HG02610 (cell line): ENCODE results near the gene CSTPP1.
"Not testable (repeated sequence)": the region's sequence is repeated elsewhere in the genome, so short reads cannot be mapped to it uniquely, and the experiment has no call there.

Source experiments
- ATAC-seq: cut with Tn5 transposase; IDR thresholded peaks from one replicate; pipeline ENCODE4 v1.9.1; 2021; ENCODE audit warnings: mild to moderate bottlenecking, moderate library complexity; ENCODE audit not compliant: unreplicated experiment

Gene CSTPP1

DNA sequence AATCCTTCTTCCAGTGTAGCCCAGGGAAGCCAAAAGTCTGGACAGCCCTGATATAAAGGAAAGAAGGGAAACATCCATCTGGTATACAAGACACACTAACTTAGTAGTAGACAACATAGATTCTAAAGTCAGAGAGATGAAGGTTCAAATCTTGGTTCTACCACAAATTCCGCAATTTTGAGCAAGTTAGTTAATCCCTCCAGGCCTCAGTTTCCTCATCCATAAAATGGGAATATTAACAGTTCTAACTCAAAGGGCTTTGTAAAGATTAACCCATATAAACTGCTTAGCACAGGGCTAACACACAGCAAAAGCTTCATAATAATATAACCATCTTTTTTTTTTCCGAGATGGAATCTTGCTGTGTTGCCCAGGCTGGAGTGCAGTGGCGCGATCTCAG is 29.0 kb upstream of the CSTPP1 start:
- ATAC-seq: no peak

DNA sequence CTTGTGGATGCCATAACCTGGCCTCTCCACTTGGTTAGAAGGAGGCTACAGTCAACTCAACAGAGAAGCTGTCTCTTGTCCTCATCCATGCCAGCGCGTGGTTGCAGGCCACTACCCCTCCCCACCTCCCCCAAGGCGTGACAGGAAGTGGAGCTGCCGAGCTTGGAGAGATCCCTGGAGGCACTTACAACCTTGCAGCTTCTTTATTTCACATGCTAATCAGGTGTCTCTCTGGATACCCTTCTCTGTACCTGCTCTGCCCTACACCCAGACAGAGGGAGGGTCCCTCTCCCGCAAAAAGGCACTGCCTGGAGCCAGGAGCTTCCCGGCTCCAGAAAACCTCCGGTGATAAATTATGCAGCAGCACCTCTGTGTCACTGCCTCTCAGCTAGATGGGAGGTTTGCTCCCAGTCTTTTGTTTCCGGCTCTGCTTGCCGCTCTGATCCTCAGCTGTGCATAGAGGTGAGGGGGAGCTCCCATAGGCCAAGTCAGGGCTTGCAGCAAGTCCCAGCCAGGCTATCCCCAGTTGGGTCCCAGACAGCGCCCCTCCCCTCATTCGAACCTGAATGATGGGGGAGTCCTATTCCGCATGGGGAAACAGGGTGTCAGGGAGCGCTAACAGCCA is 23.9 kb upstream of the CSTPP1 start:
- no peak for ATAC-seq

DNA sequence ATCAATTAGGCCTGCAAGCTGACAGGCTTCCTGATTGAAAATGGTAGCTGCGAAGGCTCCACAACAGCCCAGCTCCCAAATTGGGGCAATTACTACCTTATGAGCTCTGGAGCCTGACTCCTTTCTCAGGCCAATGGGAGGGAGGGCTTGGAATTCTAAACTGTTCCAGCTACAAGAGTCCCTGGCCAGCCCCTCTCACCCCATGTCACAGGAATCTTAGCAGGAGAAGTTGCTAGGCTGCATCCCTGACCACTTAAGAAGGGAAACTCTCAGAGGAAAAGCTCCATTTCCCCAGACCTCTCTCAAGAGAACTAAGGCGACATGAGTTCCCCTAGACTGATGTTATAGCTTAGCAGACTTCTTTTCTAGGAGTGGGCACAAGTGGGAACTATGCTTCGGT is 23.1 kb upstream of the CSTPP1 start:
- no peak for ATAC-seq

DNA sequence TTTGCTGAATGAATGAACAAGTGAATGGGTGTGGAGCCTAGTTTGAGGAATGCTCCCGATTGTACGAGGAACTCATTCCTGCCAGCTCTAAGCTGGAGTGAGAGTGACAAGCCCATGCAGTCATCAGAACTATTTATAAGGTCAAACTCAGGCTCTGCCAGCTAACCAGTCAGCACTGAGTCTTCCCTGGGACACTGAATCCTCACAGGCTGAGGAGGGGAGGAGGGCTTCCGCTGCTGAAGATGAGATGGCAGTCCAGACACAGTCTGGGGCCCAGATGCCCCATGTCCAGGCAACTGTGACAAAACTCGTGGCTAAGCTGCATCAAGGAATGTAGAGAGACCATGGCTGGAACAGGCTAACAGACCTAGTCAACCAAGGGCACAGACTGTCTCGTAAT is 22.2 kb upstream of the CSTPP1 start:
- ATAC-seq: no peak

DNA sequence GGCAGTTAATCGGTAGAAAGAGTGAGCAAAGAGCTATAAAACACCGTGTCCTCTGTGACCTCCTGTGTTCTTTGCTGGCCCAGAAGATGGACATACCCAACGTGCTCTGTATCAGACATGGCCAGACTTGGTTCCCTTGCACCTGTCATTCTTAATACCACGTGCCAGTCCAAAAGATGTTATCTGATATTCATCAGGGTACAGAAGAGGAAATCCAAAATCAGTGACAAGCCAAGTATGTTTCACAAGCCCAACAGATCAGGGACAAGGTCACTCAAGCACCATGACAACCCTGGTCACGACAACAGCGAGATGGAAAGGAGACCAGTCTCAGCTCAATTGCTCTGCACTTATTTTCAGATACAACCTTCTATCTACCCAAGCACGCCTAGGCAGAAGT is 21.7 kb upstream of the CSTPP1 start:
- ATAC-seq: no peak

DNA sequence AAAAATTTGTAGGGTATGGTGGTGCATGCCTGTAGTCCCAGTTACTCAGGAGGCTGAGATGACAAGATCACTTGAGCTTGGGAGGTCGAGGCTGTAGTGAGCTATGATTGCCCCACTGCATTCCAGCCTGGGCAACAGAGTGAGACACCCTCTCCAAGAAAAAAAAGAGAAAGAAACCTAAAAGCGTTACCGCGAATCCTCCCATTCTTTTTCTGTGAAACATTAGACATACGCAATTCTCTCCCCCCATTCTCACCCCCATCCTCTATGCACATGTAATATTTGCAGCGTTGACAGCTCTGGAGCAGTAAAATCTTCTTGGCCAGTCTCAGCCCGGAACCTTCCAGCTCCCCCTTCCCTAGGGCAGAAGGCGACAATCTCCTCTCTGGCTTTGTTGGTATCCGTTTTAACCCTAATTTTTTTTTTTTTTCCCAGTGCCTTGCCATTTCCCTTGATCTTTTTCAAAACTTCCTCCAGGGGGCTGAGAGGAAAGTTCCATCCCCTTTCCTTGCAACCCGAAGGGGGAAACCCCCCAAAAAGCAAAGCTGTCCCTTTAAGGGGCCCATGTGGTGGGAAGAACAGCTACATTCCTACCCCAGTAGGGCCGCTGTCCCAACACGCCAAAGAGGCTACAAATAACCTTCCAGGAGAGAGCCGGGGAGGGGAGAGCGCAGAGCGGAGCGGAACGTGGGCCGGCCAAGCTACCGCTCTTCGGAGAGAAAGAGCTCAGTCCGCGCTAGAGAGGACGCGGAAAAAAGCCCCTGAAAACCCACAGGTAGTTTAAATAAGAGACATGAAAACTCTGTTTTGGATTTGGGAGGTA is 20.1 kb upstream of the CSTPP1 start:
- ATAC-seq: no peak

DNA sequence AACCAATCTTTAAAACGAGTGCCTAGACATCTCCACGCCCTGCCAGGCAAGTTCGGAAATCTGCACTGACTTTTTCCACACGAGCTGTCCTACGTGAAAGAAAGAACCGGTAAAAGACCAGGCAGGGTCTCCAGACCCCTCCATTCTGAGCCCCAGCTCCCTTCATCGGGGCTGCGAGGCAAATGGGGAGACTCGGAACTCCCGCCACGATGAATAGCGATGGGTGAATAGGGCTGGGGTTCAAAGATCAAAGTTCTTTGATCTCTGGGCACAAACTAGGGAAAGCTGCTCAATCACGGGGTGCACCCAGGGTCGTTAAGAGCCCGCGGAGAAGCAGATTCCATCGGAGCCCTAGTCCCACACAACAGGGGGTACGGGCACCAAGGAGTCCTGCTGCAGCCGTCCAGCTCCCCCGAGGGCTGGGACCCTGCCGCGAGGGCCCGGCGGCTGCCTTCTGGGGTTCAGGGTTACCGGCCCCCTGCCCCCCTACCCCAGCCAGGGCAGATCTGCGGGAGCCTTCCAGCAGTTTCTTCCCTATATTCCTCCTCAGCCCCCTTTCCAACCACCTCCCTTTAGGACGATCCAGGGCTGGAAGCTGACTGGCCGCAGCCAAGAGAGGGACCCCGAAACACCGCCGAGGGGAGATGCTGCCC is 19.3 kb upstream of the CSTPP1 start:
- ATAC-seq: no peak

DNA sequence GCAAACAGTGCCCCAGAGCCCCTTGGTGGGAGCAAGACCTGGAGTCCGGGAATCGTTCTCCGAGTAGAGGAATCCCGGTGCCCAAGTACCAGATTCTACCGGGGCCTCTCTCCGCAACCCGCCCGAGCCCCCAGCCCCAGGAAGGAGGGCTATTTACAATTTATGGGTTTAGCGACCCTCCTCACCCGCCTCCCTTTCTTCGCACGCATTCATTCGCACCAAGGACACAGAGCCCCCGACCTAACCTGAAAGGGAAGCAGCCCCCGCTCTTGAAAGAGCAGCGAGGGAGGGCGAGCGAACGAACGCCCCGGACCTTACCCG is 18.8 kb upstream of the CSTPP1 start:
- no peak for ATAC-seq

DNA sequence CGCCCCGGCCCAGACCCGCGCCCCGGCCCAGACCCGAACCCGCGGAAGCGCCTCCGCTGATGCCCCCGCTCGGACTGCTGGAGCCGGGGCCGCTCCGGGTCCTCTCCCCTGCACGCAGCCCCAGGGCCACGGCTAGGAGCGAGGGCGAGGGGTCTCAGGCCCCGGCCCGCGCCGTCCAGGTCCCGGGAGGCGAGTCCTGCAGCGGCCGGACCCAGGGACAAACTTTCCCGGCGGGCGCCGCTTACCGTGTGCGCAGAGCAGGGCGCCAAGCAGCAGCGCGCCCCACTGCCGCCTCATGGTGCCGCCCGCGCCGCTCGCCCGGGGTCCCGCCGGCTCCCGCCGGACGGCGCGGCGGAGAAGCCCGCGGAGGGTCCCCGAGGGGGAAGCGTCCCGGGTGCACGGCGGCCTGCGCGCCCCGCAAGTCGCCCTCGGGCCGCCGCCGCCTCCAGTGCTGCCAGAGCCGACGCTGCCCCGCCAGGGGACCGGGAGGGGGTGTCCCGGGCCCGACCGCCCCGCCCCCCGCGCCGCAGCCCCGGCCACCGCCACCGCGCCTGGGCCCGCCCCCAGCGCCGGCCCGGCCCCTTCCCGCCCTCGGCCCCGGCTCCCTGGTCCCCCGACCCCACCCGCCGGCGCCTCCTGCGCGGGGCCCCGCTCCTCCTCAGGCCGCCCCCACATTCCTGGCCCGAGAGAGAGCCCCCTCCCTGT is 18.3 kb upstream of the CSTPP1 start, which contains the start of gene LRP4:
Gene LRP4 (minus strand): TSS at position 468 of the 705 bp plus-strand sequence. CDS start 171 bp downstream, at position 297.
- no peak for ATAC-seq

DNA sequence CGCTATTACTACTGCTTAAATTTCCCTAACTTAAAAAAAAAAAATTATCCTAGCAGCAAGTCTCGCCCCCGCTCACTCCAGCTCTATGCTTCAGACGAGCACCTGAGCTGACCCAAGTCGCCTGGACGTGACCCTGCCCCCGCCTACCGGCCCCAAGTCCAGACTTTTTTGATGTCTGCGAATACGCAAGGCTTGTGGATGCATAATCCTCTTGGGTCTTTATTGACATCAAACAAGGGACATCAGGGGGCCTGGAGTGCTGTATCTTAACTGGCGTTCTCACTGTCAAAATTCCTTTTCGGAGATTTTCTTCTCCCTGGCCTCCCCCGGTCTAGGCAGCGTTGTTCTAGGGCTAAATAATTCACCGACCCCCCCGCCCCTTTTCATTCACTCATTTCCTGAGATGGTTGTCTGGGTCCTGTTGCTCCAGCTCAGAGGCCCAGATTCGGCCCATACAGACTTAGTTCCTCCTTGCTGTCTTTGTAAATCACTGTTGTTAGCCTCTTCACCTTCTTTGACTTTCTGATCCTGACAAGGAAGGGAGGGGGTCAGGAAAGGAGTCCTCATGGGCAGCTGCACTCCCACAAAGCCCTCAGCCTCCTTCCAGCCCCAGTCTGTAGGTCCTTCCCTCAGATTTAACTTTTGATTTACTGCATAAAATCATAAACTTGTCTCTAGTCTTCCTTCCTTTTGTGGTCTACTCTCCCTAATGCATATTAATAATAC is 17.6 kb upstream of the CSTPP1 start:
- ATAC-seq: no peak

DNA sequence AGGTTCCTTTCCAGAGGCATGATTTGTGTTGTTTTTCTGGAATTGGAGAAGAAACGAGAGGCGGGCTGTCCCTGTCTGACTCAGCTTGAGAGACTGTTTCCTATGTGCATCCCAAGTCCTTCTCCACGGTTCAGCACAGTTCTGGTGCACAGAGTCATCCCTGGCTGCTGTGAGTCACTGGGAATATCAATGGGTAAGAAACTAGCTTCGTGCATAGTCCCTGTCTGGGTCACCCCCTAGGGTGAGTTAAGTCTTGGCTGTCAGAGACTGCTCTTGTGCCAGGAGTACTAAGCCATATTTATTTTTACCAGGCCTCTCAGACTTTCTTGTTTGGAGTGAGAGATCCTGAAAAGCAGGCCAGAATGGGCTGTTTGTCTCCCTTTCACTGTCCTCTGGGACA is 15.8 kb upstream of the CSTPP1 start:
- ATAC-seq: no peak

DNA sequence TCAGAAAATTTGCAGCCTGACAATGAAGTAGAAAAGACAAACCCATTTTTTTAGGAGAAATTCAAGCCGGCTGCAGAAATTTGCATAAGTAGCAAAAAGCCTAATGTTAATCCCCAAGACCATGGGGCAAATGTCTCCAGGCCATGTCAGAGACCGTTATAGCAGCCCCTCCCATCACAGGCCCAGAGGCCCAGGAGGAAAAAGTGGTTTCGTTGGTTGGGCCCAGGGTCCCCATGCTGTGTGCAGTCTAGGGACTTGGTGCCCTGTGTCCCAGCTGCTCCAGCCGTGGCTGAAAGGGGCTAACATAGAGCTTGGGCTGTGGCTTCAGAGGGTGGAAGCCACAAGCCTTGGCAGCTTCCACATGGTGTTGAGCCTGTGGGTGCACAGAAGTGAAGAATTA is 8.6 kb upstream of the CSTPP1 start:
- not testable (repeated sequence) for ATAC-seq

DNA sequence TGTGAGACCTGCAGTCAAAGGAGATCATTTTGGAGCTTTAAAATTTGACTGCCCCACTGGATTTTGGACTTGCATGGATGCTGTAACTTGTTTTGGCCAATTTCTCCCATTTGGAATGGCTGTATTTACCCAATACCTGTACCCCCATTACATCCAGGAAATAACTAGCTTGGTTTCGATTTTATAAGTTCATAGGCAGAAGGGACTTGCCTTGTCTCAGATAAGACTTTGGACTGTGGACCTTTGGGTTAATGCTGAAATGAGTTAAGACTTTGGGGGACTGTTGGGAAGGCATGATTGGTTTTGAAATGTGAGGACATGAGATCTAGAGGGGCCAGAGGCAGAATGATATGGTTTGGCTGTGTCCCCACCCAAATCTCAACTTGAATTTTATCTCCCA is 7.9 kb upstream of the CSTPP1 start:
- ATAC-seq: not testable (repeated sequence)

DNA sequence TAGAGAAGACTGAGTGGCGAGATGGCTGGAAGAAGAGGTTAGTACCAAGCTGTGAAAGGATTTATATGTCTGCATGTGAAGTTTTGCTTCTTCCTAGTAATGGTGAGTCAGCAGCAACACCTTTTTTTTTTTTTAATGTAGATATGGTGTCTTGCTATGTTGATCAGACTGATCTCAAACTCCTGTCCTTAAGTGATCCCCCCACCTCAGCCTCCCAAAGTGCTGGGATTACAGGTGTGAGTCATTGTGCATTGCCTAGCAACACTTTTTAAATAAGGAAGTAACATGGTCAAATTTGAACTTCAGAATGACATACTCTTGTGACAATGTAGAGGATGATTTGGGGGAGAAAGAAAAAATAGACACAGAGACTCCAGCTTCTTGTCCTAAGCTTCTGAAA is 6.5 kb upstream of the CSTPP1 start:
- ATAC-seq: no peak

DNA sequence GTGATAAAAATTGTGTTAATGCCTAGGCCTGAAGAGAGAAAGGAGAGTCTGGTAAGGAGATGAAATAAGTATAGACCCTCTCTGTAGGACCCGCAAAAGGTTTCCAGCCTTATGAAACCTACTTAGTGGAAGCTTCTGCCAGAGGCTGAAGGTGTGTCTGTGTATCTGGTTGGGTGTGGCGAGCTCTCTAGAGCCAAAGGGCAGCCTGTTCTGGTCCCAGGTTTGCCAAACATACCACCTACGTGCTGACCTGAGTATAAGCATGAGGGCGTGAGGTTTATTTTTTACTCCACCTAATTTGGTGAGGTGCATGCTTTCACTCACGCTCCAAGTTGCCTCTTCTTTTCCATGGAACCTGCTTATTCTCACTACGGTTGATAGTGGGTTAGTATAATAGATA is 5.6 kb downstream of the CSTPP1 start:
- ATAC-seq: no peak

DNA sequence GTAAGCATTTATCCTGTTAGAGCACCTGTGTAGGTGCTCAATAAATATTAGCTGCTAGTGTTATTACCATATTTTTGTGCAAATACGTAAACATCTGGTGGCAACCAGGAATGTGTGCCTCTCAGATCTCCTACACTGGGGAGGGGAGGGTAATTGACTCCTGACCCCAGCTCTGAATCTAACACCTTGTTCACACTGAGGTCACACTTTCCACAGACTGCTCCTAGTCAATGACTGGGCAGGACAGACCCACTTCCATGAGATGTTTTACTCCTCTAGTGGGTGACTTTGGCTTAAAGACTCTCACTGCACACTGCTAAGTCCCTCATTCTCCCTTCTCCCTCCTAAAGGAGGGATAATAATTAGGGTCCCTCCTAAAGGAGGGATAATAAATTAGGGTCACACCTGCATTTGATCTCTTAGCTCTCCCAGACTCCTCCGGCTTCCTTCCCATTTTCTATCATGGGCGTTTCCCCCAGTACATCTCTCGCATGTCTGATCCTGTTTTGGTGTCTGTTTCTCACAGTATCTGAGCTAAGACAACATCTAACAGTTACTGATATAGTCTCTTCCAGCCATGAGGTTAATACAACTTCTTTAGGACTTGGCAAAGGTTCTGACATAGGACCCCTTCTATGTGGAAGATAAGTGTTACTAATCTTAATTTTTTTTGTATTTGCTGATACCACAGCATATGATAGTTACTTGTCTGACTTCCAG is 8.0 kb downstream of the CSTPP1 start:
- ATAC-seq: no peak

DNA sequence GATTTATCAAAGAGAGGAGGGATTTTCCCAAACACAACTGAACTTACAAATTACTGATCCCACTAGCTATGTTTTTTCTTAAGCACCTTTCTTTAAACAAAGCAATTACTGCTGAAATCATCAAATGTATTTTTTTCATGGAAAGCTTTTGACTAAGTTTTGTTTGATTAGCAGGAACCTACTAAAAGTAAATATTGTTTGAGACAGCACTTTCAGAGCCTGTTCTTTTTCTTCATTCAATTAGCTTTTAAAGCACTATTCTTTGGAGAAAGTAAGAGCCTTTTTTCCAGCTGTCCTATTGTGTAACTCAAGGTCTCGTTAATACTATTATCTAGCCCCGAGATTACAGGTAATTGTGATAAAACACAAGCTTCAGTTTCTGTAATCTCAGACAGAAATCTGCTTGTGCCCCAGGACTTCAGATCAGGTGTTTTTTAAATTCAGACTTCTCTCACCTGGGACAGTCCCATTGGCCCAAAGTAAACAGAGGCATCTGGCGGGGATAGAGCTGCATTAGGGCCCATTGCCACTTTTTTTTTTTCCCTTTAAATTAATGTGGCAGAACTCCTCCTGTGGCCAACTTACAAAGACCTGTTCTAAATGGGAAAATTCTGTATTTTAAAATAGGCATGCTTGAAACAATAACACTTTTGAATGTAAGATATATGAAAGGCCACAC is 11.0 kb downstream of the CSTPP1 start:
- no peak for ATAC-seq

DNA sequence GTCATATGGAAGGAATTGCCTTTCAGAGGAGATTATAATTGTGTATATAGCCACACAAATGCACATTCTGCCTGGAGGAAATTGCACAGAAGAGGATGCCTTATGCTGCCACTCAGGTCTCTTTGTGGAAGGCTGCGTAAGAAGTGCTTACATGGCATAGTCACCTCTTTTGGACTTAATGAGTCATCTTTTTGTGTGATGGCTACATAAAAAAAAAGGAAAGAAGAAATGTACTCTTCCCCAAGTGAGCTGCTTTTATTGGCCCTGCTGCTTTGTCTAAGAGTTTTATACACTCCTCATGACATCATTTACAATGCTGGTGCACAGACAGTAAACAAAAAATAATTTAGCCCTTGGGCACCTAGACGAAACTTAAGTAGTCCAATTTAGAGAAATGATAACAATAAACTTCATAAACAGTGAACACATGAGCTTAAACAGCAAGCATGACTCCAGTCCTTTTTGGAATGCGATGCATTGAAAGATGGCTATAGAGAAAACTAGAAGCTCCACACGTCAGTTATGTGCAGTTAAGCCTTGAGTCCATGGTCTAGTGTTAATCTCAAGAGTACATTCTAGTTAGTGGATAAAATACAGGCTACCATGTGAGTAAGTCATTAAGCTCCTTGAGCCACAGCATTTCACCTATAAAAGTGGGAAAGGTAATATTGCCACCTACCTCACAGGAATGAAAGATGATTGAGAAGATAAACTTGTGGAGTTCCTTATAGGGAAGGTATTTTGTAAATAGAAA is 12.0 kb downstream of the CSTPP1 start:
- ATAC-seq: no peak

DNA sequence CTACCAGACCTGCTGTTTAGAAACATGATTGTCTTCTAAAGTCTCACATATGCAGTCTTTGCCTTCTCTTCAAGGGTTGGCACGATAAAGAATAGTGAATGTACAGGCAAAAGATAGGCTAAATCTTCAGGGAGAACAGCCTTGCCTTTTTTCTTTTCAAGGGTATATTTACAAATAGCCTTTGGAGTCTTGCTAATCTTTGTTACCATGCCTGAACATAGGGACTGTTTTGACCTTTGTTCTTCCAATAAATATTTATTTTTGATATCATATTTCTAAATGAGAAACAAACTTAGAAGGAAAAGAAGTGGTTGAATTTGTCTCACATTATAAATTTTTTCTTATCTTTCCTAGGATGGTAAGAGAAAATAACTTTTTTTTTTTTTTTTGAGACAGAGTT is 12.7 kb downstream of the CSTPP1 start:
- no peak for ATAC-seq
